Natural killer cell treated with Interleukin-12 subunit alpha and Interleukin-12 subunit beta and Interleukin-15 and Interleukin-18, amount 100 ng/mL, for 72 hours (primary cell): Measurements from ENCODE around the gene FAM47E. TPM values are rescaled to one million over a fixed set of nuclear protein-coding genes. Genes with fewer than 3 reads are reported as not detected.
A peak's percentile ranks its signal among the peaks of the same experiment; 100 is the strongest.

Source experiments
- ATAC-seq, 2 donors: fragments of 150-1000 bp; cut with Tn5 transposase in 1 of 2; sonication (Bioruptor Pico), chemical (Tn5 transposase) in 1 of 2; 2 replicates each; pipeline ENCODE4 v1.10.0; 2021
- DNase-seq: peaks from one replicate; pipeline ENCODE4 v3.0.0; 2022; ENCODE audit warnings: low spot score
- H3K27ac Mint-ChIP-seq, 2 donors: 1 replicate in 1 of 2; 2 replicates in 1 of 2; pipeline ENCODE4 v1.8.0; 2022; ENCODE audit warnings: mixed read lengths in 2 of 2, mild to moderate bottlenecking in 1 of 2, moderate library complexity in 1 of 2
- H3K27me3 Mint-ChIP-seq, 2 donors: 1 replicate in 1 of 2; 2 replicates in 1 of 2; pipeline ENCODE4 v1.8.0; 2022; ENCODE audit warnings: mixed read lengths in 2 of 2
- H3K36me3 Mint-ChIP-seq: one replicate; pipeline ENCODE4 v1.8.0; 2022; ENCODE audit warnings: mixed read lengths
- H3K4me1 Mint-ChIP-seq, 2 donors: 1 replicate in 1 of 2; 2 replicates in 1 of 2; pipeline ENCODE4 v1.8.0; 2022; ENCODE audit warnings: low read depth in 2 of 2, mixed read lengths in 2 of 2, mild to moderate bottlenecking in 1 of 2
- H3K4me3 Mint-ChIP-seq: one replicate; pipeline ENCODE4 v1.8.0; 2022; ENCODE audit warnings: mixed read lengths
- H3K9me3 Mint-ChIP-seq: 2 replicates; pipeline ENCODE4 v1.8.0; 2022; ENCODE audit warnings: mixed read lengths
- total RNA-seq, 2 donors: library from RNA; stranded (reverse); gene quantifications; one replicate each; pipeline ENCODE4 v1.2.3, GENCODE V29; 2022

FAM47E gene
- total RNA-seq, 2 donors from 2014 or later = not detected

- DNase-seq (peak; percentile 91), ATAC-seq (peak; percentile 92 to 93)
- Mint-ChIP-seq H3K27ac (peak within 1 kb of the TSS; percentile 61 to 87), H3K27me3 (peaks cover 0 to 4% of the 10 kb centered on the region in 2 donors), H3K4me1 (peaks cover 24 to 32% of the 10 kb centered on the region in 2 donors), H3K36me3 (no peaks in the 10 kb centered on the region), H3K4me3 (peak within 1 kb of the TSS; percentile 95), H3K9me3 (no peaks in the 10 kb centered on the region)
These were observed 37.9 kb upstream of the FAM47E start, which contains the start of gene SCARB2 for GRCh38 chr4:76213415-76214176. TSS of gene SCARB2 (minus strand) at chr4:76213824. CDS start at chr4:76213543, 281 bp downstream.

GRCh38 chr4:76214177-76214675 lies 37.3 kb upstream of the FAM47E start:
- no peak for DNase-seq
- Mint-ChIP-seq H3K9me3 (no peaks in the 10 kb centered on the region), H3K4me3 (peak overlapping the region; percentile 95), H3K4me1 (peaks cover 24 to 31% of the 10 kb centered on the region in 2 donors), H3K36me3 (no peaks in the 10 kb centered on the region), H3K27me3 (peaks cover 0 to 4% of the 10 kb centered on the region in 2 donors), H3K27ac (peak overlapping the region; percentile 61 to 78)
- ATAC-seq = no peak

- no peak for ATAC-seq
- no peak overlapping the region for H3K27ac Mint-ChIP-seq
- no peak for DNase-seq
- H3K27me3 Mint-ChIP-seq = peaks cover 0 to 4% of the 10 kb centered on the region in 2 donors
- no peak overlapping the region for H3K4me3 Mint-ChIP-seq
- H3K36me3 Mint-ChIP-seq = no peaks in the 10 kb centered on the region
- peaks cover 24 to 35% of the 10 kb centered on the region in 2 donors for H3K4me1 Mint-ChIP-seq
- H3K9me3 Mint-ChIP-seq = no peaks in the 10 kb centered on the region
These were observed 36.4 kb upstream of the FAM47E start for GRCh38 chr4:76215077-76215476.

- H3K9me3 Mint-ChIP-seq = no peaks in the 10 kb centered on the region
- ATAC-seq (no peak), DNase-seq (no peak)
- H3K4me1 Mint-ChIP-seq = peaks cover 24 to 34% of the 10 kb centered on the region in 2 donors
- H3K4me3 Mint-ChIP-seq = no peak overlapping the region
- peaks cover 0 to 6% of the 10 kb centered on the region in 2 donors for H3K27me3 Mint-ChIP-seq
- H3K36me3 Mint-ChIP-seq = no peaks in the 10 kb centered on the region
- no peak overlapping the region for H3K27ac Mint-ChIP-seq
These were observed 35.0 kb upstream of the FAM47E start for GRCh38 chr4:76216524-76216923.

- H3K4me1 Mint-ChIP-seq = peaks cover 21 to 28% of the 10 kb centered on the region in 2 donors
- H3K9me3 Mint-ChIP-seq = no peaks in the 10 kb centered on the region
- peaks cover 0 to 6% of the 10 kb centered on the region in 2 donors for H3K27me3 Mint-ChIP-seq
- DNase-seq (no peak), ATAC-seq (no peak)
- H3K36me3 Mint-ChIP-seq = no peaks in the 10 kb centered on the region
- H3K27ac Mint-ChIP-seq = no peak overlapping the region
- H3K4me3 Mint-ChIP-seq = no peak overlapping the region
These were observed 34.3 kb upstream of the FAM47E start for GRCh38 chr4:76216975-76217814.

GRCh38 chr4:76219299-76220055 lies 32.0 kb upstream of the FAM47E start:
- Mint-ChIP-seq H3K27ac (peak overlapping the region in 1 of 2 donors; percentile 59), H3K9me3 (no peaks in the 10 kb centered on the region), H3K36me3 (no peaks in the 10 kb centered on the region), H3K4me3 (peak overlapping the region; percentile 3), H3K4me1 (peaks cover 8 to 10% of the 10 kb centered on the region in 2 donors), H3K27me3 (peaks cover 0 to 4% of the 10 kb centered on the region in 2 donors)
- no peak for DNase-seq
- ATAC-seq = peak; percentile 34 to 43

- Mint-ChIP-seq H3K9me3 (peaks cover 8% of the 10 kb centered on the region), H3K27me3 (peaks cover 7 to 20% of the 10 kb centered on the region in 2 donors), H3K36me3 (peaks cover 12% of the 10 kb centered on the region), H3K27ac (no peak overlapping the region), H3K4me1 (peaks cover 4 to 5% of the 10 kb centered on the region in 2 donors), H3K4me3 (no peak overlapping the region)
- ATAC-seq (no peak), DNase-seq (no peak)
These were observed 27.4 kb upstream of the FAM47E start for GRCh38 chr4:76224171-76224570.

GRCh38 chr4:76226418-76226817 lies 25.1 kb upstream of the FAM47E start:
- H3K36me3 Mint-ChIP-seq = peaks cover 17% of the 10 kb centered on the region
- H3K4me3 Mint-ChIP-seq = no peak overlapping the region
- peaks cover 7 to 23% of the 10 kb centered on the region in 2 donors for H3K27me3 Mint-ChIP-seq
- no peaks in the 10 kb centered on the region for H3K4me1 Mint-ChIP-seq
- peaks cover 11% of the 10 kb centered on the region for H3K9me3 Mint-ChIP-seq
- DNase-seq = no peak
- ATAC-seq = no peak
- no peak overlapping the region for H3K27ac Mint-ChIP-seq

- H3K27me3 Mint-ChIP-seq = peaks cover 14 to 17% of the 10 kb centered on the region in 2 donors
- peaks cover 12% of the 10 kb centered on the region for H3K9me3 Mint-ChIP-seq
- no peak overlapping the region for H3K4me3 Mint-ChIP-seq
- no peaks in the 10 kb centered on the region for H3K4me1 Mint-ChIP-seq
- peaks cover 14% of the 10 kb centered on the region for H3K36me3 Mint-ChIP-seq
- DNase-seq (no peak), ATAC-seq (no peak)
- no peak overlapping the region for H3K27ac Mint-ChIP-seq
These were observed 18.8 kb upstream of the FAM47E start for GRCh38 chr4:76232681-76233080.

GRCh38 chr4:76233083-76233482 lies 18.4 kb upstream of the FAM47E start:
- H3K4me1 Mint-ChIP-seq = no peaks in the 10 kb centered on the region
- H3K36me3 Mint-ChIP-seq = peaks cover 11% of the 10 kb centered on the region
- peaks cover 10% of the 10 kb centered on the region for H3K9me3 Mint-ChIP-seq
- DNase-seq (no peak), ATAC-seq (no peak)
- H3K4me3 Mint-ChIP-seq = no peak overlapping the region
- peaks cover 14 to 15% of the 10 kb centered on the region in 2 donors for H3K27me3 Mint-ChIP-seq
- H3K27ac Mint-ChIP-seq = no peak overlapping the region

- Mint-ChIP-seq H3K4me1 (no peaks in the 10 kb centered on the region), H3K9me3 (peaks cover 10% of the 10 kb centered on the region), H3K27me3 (peaks cover 14 to 15% of the 10 kb centered on the region in 2 donors), H3K27ac (no peak overlapping the region), H3K4me3 (no peak overlapping the region), H3K36me3 (peaks cover 11% of the 10 kb centered on the region)
- ATAC-seq (no peak), DNase-seq (no peak)
These were observed 18.0 kb upstream of the FAM47E start for GRCh38 chr4:76233529-76233928.

- peaks cover 12 to 14% of the 10 kb centered on the region in 2 donors for H3K27me3 Mint-ChIP-seq
- peaks cover 6% of the 10 kb centered on the region for H3K36me3 Mint-ChIP-seq
- H3K4me3 Mint-ChIP-seq = no peak overlapping the region
- H3K27ac Mint-ChIP-seq = no peak overlapping the region
- DNase-seq = no peak
- H3K4me1 Mint-ChIP-seq = no peaks in the 10 kb centered on the region
- peaks cover 8% of the 10 kb centered on the region for H3K9me3 Mint-ChIP-seq
- ATAC-seq = no peak
These were observed 17.4 kb upstream of the FAM47E start for GRCh38 chr4:76233967-76234678.

- Mint-ChIP-seq H3K27me3 (peaks cover 7 to 16% of the 10 kb centered on the region in 2 donors), H3K9me3 (peaks cover 4% of the 10 kb centered on the region), H3K4me1 (no peaks in the 10 kb centered on the region), H3K4me3 (no peak overlapping the region), H3K27ac (no peak overlapping the region), H3K36me3 (peaks cover 2% of the 10 kb centered on the region)
- DNase-seq (no peak), ATAC-seq (no peak)
These were observed 16.9 kb upstream of the FAM47E start for GRCh38 chr4:76234679-76235044.
